H4 (cell line): Measurements from ENCODE around the gene PAM16. TPM values are rescaled to one million over a fixed set of nuclear protein-coding genes. Genes with fewer than 3 reads are reported as not detected.
"Not testable (repeated sequence)": the region's sequence is repeated elsewhere in the genome, so short reads cannot be mapped to it uniquely, and the experiment has no call there.

ENCODE experiments used
- DNase-seq: peaks from one replicate; pipeline ENCODE4 v3.0.0-alpha.2; 2015; ENCODE audit warnings: low spot score
- total RNA-seq: library from RNA; depleted of rRNA; stranded (reverse); fragments of >200 nt; shearing (Covaris generic); gene quantifications from 2 replicates; pipeline ENCODE4 v1.2.3, GENCODE V29; 2014; rRNA removed

The PAM16 gene
- total RNA-seq: 32.1 and 46.7 TPM in 2 replicates

DNA sequence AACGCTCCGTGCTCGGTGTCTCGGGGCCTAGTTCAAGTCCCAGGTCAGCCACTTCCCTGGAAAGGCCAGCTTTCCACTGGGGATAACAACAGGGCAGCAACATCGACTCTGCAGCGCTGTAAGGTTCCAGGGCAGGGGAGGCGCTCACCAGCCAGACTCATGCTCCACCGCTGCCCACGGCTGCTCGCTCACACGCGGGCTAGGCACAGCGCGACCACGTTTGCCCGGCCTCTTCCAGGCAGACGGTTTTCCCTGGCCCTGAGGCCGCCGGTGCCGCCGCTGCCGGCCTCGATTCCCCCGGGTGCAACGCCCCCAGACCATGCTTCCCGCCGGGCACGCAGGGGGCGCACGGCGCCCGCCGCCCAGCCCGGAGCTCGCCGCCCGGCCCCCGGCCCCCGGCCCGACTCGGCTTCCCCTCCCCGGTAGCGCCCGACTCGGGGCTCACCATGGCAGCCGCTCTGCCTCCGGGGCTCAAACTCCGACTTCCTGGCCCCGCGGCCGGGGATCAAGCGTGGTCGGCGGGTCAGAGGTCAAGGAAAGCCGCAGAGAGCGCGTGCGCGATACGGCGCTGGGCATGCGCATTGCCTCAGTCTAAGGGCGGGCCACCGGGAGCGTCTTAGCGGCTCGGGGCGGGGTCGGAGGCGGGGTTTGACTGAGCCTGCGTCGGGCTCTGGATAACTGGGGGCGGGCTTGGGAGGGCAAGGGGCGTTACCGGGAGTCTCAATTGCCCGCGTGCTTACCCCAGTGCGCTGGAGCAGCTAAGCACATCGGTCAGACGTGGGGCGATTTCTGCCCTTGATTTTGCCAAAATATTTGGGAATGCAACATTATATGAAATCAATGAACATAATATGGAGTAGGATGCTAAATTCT lies at the start of gene PAM16:
TSS of gene PAM16 (minus strand) at position 535 of the 873 bp plus-strand sequence. CDS start at position 448, 87 bp downstream.
- peak; percentile 85 for DNase-seq

DNA sequence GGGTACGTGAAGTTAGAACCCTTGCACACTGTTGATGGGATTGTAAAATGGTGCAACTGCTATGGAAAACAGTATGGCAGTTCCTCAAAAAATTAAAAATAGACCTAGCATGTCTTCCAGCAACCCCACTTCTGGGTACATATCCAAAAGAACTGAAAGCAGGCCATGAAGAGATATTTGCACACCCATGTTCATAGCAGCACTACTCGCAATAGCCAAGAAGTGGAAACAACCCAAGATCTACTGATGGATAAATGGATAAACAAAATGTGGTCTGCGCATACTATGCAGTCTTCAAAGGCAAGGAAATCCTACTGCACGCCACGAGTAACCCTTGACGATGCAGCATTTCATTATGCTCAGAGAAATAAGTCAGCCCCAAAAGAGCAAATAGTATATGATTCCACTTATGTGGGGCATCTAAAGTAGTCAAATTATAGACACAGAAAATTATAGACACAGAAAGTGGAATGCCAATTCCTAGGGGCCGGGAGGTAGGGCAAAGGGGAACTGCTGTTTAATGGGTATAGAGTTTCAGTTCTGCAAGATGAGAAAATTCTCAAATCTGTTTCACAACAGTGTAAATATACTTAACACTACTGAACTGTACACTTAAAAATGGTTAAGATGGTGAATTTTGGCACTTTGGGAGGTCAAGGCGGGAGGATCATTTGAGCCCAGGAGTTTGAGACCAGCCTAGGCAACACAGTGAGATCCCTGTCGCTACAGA lies 48.0 kb upstream of the PAM16 start:
- no peak for DNase-seq

GRCh38 chr16:4395055-4395726 lies 44.1 kb upstream of the PAM16 start:
- DNase-seq: no peak

DNA sequence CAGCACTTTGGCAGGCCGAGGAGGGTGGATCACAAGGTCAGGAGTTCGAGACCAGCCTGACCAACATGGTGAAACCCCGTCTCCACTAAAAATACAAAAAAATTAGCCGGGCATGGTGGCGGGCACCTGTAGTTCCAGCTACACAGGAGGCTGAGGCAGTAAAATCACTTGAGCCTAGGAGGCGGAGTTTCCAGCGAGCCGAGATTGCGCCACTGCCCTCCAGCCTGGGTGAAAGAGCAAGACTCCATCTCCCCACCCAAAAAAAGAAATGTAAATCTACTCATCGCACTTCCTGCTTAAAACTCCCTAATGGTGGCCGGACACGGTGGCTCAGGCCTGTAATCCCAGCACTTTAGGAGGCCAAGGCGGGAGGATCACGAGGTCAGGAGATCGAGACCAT lies 42.7 kb upstream of the PAM16 start:
- DNase-seq: not testable (repeated sequence)

DNA sequence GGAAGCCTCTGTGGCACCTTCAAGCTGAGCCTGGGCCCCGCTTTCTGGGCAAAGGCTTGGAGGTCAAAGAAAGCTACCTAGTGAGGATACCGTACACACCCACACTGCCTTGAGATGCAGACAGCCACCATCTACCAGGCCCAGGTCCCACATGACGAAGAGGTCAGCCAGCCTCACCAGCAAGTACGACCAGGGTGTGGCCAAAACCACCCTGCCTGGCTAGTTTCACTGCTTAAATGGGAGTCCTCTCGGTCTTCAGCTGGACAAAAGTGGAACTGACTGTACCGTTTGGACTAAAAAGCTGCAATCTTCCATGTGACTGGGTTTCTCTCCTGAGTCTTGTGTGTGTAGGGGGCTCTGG lies 42.1 kb upstream of the PAM16 start:
- DNase-seq: peak; percentile 57

DNA sequence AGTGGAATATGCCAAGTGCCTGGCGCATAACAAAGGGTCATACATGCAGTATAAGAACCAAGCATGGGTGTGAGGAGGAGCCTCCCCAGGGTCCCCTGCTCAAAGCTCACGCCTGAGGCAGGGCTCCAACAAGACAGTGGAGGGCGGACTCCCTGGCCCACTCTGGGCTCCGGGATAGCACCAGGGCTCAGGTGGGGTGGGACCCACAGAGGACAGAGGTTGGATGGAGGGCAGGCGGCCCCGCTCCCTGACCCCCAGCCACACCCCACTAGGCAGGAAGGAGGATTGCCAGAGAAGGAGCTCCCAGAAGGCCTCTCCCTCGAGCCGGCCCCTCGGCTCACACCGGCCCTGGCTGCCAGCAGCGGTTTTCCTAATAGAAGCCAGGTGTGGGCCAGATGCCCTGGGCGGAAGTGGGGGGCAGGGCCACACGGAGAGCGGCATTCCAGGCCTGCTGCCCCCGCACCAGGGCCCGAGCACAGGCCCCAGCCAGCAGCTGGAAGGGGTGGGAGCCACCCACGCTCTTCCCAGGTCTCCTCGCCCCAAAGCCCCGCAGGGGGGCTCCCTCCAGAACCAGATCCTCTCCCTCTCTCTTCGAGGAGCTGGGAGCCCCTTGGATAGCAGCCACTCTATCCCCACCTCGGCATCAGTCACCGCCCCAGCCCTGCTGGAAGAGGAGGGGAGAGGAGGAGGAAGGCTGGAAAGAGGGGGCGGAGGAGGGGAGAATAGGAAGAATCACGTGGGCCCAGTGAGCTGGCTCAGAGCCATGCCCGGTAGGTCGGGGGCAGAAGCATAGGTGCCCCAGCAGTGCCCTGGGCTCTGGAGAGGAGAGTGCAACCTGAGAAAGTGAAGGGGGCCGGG lies 41.5 kb upstream of the PAM16 start:
- DNase-seq: peak; percentile 90

- no peak for DNase-seq
Observed at GRCh38 chr16:4391631-4392381, 40.7 kb upstream of the PAM16 start.

- no peak for DNase-seq
Observed at GRCh38 chr16:4390266-4391260, 39.4 kb upstream of the PAM16 start.

- no peak for DNase-seq
Observed at GRCh38 chr16:4389051-4389955, 38.2 kb upstream of the PAM16 start.

DNA sequence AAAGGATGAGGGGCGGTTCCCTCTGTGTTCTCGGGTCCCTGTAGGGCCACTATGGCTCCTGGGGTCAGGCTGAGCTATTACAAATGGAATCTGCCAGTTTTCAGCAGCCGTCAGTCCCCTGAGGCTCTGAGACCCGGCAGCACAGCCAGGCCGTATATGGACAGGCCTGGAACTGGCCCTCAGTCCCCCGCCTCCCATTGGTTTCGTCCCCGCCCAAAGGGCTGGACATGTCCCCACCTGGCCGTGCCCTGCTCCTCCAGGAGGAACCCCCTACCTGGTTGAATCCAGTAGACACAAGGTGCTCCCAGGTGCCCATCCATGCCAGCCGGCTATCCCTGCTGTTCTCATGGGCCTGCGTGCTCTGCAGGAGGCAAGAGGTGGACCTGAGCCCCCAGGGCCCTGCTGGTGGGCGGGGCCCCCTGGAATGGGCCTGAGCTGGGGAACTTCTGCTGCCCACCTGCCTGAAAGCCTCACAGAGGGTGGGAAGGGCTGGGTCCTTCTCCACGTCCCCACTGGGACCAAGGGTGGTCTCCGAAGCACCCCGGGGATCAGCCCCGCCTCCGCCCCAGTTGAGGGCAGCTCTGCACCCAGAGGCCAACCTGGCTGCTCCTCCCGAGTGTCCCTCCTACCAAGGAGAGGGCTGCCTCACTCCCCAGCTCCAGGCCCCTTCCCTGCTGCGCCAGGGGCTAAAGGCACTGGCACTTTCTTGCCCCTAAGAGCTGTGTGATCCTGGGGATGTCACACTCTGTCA lies 37.3 kb upstream of the PAM16 start:
- no peak for DNase-seq

GRCh38 chr16:4387781-4388180 lies 36.7 kb upstream of the PAM16 start:
- no peak for DNase-seq

DNA sequence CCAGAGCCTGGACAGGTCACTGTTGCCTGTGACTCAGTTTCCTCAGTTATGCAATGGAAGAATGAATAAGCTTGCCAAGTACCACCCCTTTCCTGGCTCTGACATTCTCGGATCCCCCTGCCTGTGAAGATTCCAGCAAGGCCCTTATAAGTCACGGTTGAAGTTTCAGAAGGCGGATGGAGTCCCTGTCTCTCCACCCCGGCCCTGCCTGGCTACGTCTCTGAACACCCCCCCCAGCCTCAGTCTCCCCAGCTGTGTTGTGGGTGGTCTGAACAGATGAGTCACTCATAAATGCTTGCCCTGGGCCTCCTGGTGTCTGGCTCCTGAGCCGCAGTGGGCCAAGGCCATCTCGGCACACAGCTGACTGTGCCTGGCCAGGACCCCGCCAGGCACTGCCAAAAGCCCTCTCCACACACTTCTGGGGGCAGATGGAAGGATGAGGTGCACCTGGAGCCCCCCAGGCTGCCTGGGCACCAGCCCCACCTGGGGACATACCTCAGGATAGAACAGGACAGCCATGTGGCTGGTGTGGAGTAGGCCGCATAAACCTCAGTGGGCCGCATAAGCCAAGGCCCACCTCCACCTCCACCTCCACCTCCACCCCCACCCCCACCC lies 35.9 kb upstream of the PAM16 start:
- DNase-seq: no peak

DNA sequence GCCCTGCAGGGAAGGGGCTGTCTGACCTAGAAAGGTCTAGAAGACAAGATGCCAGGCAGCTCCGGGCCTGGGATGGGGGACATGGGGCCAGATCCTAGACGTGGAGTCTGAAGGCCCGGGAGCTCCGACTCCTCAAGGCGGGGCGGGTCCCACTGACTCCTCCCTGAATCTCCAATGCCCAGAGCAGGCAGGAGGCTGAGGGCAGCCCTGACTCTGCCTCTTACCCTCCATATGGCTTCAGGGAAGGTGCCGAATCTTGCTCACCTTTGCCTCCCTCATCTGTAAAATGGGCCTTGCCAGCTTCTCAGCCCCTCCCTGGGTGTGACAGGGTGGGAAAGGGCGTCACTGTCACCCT lies 35.3 kb upstream of the PAM16 start:
- no peak for DNase-seq

GRCh38 chr16:4385789-4386450 lies 34.8 kb upstream of the PAM16 start:
- no peak for DNase-seq

DNA sequence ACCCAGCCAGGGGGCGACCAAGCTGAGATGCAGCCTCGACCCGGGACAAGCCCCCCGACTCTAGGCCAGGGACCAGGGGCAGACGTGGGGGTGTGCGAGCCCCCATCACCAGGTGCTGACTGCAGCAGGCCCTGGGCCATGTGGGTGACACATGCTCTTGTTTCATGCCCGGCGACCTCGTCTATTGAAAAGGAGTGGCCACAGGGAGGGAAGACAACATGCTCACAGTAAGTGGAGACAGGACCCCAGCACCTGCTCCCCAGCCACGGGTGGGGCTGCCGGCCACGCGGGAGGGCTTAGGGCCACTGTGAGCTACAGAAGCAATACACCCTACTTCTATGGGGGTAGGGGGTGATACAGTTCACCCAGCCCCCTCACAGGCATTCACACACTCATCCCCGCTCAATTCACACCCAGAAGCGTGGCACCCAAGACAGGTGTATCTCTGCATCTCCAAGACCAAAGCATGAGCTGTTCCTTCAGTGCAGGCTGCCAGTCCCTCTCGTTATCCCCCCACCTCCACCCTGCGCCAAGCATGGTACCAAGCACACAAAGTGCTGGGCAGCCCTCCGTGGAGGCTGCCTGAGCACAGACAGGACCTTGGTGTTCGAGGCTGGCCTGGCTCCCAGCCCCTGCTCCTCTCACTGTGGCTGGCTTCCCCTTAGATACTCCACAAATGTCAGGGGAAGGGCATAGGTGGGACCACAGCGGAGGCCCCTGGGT lies 34.1 kb upstream of the PAM16 start:
- no peak for DNase-seq

- no peak for DNase-seq
Observed at GRCh38 chr16:4384509-4384942, 33.4 kb upstream of the PAM16 start.
